PC-3 (cell line): Measurements from ENCODE around the gene KLHL21.

ENCODE experiments used
- CTCF ChIP-seq: fragments of 300-600 bp; sonication (generic); conservative IDR thresholded peaks from 2 replicates; pipeline ENCODE4 v1.5.1; 2017; ENCODE audit warnings: antibody characterized with exemption, low read depth, mild to moderate bottlenecking, low read length
- EZH2 ChIP-seq: fragments of 300-600 bp; sonication (generic); IDR thresholded peaks from one replicate; pipeline ENCODE4 v1.6.1; 2017; ENCODE audit warnings: antibody characterized with exemption, mild to moderate bottlenecking, low read length; ENCODE audit not compliant: unreplicated experiment

GRCh38 chr1:6602669-6603237 is at the start of gene KLHL21:
- TF ChIP-seq EZH2 (no peak), CTCF (no peak)
